GM21576 (cell line): ENCODE data around the gene SSX2IP.
"Not testable (repeated sequence)": the region's sequence is repeated elsewhere in the genome, so short reads cannot be mapped to it uniquely, and the experiment has no call there.

ENCODE experiments used
- ATAC-seq: cut with Tn5 transposase; IDR thresholded peaks from one replicate; pipeline ENCODE4 v1.9.1; 2021; ENCODE audit warnings: mild to moderate bottlenecking, moderate library complexity; ENCODE audit not compliant: unreplicated experiment

SSX2IP gene

DNA sequence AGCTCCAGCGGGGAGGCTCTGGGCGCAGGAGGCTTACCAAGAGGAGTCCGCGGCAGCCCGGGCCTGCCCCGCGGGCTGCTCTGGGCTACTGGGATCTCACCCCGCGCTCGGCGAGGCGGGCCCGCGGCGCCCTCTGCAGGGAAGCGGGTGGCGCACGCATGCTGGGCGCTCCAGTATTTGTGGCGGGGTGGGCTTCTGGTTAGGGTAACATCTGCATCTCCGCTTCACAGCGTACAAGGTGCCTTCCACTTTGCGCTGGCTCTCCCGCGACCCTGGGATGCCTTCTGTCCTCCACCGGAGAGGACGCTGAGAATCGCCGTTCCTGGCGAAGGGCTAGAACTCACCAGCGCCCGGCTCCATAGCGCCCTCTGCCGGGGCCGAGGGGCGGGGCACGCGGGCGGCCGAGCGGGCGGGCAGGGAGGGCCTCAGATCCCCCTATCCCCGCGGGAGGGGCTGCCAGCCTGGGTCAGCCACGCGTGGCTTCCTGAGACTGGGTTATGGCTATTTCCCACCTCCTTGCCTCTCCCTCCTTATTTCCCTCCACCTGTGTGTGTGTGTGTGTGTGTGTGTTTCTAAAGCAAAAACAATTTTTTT is 69.4 kb downstream of the SSX2IP start:
- ATAC-seq, result peak; percentile 97

GRCh38 chr1:84619383-84620102 is 70.7 kb downstream of the SSX2IP start:
- no peak for ATAC-seq

DNA sequence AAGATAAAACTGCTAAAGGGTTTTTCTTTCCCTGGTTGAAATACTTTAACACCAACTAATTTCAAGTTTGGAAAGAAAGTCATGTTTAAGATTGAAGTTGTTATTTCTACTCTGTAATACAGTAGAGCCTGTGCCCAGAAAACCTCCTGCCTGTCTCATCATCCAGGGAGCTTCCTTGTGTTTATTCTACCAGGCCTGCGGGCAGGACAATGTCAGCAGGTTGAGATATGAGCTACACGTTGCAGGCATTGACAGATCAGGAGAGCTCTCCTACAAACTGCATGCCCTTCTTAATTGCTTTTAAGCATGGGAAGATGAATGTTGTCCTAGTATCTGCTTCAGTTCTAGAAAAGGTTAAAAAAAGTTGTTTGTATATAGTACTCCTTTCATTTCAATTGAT is 72.9 kb downstream of the SSX2IP start:
- no peak for ATAC-seq

GRCh38 chr1:84615790-84616189 is 74.5 kb downstream of the SSX2IP start:
- ATAC-seq, result no peak

DNA sequence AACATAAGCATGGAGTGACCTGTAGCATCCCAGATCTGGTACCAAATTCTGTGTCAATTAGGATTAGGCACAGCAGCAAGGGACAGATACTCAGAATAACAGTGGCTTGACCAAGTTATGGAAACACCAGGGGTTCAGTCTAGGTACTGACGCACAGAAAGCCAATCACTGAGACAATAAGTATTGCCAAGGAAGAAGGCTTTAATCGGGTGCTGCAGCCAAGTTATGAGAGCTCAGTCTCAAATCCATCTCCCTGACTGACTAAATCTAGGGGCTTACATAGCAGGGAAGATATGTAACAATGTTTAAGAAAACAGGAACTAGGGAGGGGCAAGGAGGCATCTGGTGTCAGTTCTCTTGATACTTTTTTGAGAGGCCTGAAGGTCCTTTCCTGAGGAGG is 76.4 kb downstream of the SSX2IP start:
- no peak for ATAC-seq

DNA sequence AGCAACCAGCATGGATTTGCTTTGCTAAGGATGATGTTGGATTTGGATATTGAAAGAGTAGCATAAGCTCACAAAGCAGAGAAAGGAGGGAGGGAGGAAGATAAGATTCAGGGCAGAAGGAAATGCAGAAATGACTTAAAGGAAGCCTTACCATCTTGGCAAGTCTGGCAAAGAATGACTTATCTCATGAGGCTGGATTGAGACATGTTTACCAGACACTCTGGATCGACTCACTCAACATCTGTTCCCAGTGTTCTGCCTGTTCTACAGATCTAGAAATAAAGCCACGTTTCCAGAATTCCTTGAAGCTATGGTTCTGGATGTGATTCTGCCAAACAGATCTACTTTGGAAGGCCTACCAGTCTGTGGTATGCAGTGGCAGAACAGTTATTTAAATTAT is 77.2 kb downstream of the SSX2IP start:
- ATAC-seq, result no peak

DNA sequence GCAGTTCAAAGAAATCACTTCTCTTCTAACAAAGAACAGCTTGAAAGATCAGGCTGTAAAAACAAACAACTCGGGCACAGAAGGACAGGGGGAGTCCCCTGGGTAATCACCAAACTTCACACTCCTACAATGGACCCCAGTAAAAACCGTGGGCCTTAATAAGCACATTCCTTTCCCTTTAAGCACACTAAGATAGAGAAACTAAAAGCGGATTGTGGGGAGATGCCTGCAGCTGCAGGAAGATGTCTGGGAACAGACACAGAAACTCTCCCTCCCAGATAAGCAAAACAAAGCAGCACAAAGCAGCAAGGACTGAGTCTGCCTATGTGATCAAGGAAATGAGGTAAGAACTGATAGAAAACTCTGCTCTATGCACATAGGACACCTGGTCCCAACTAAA is 78.5 kb downstream of the SSX2IP start:
- no peak for ATAC-seq

DNA sequence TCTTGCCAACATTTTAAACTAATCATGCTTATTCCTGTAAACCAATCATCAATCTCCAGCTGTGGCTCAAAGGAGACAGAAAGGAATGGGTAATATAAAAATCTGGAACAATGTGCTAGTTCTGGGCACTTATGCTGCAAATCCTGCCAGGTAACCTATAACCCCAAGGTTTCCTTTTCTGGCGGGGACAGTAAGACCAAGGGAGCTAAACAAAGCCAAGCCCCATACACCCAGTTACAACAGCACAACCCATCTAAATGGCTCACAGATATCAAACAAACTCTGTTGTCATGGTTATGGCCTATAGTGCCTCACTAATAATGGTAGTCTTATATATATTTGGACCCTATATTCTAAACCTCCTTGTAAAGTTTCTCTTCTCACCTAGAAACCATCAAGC is 79.2 kb downstream of the SSX2IP start:
- ATAC-seq, result no peak

GRCh38 chr1:84606977-84607376 is 83.3 kb downstream of the SSX2IP start:
- no peak for ATAC-seq

DNA sequence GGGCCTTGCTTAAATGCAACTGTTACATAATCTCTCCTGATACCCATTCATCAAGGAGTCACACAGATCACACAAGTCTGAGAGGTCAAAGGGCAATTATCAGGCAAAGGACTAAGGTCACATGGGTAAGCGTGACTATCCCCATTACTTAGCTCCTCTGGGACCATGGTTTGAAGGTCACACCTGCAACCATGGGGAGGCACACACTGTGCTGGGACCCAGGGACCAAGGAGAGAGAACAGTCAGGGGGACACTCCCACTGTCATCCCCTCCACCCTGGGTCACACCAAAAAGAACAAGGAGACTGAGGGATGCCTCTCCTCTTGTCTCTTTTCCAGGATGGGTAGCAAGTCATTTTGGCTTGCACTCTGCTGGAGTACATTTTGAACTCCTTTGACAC is 85.1 kb downstream of the SSX2IP start:
- no peak for ATAC-seq

GRCh38 chr1:84603941-84604830 is 86.1 kb downstream of the SSX2IP start:
- no peak for ATAC-seq

DNA sequence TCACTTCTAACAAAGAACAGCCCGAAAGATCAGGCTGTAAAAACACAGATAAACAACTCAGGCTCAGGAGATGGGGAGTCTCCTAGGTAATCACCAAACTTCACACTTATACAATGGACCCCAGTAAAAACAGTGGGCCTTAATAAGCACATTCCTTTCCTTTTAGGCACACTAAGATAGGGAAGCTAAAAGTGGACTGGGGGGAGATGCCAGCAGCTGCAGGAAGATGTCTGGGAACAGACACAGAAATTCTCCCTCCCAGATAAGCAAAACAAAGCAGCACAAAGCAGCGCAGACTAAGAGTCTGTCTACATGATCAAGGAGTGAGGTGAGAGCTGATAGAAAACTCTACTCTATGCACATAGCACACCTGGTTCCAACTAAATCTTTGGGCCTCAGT is 87.0 kb downstream of the SSX2IP start:
- no peak for ATAC-seq

- ATAC-seq, result no peak
Measured at GRCh38 chr1:84600796-84601195, 89.5 kb downstream of the SSX2IP start.

- peak; percentile 81 for ATAC-seq
Measured at GRCh38 chr1:84598846-84599741, 91.2 kb downstream of the SSX2IP start.

- no peak for ATAC-seq
Measured at GRCh38 chr1:84598418-84598817, 91.8 kb downstream of the SSX2IP start.

GRCh38 chr1:84597011-84597410 is 93.2 kb downstream of the SSX2IP start:
- no peak for ATAC-seq

- ATAC-seq, result not testable (repeated sequence)
Measured at GRCh38 chr1:84594959-84595358, 95.3 kb downstream of the SSX2IP start.
